Esophagus muscularis mucosa (tissue), 4 donors: Measurements from ENCODE around the gene CCNO. TPM values are rescaled to one million over a fixed set of nuclear protein-coding genes. Genes with fewer than 3 reads are reported as not detected.

Experiments
- DNase-seq: peaks from one replicate; pipeline ENCODE4 v3.0.0-alpha.2; 2017; ENCODE audit errors: extremely low spot score
- H3K27ac ChIP-seq, 4 donors: fragments of 200-600 bp; sonication (generic); replicated peaks in 1 of 4; 1 replicate in 3 of 4; 2 replicates in 1 of 4; pipeline ENCODE4 v1.5.1; 2016 to 2019; ENCODE audit warnings: mild to moderate bottlenecking in 1 of 4
- H3K27me3 ChIP-seq, 4 donors: fragments of 200-600 bp; sonication (generic); one replicate each; pipeline versions ENCODE4 v1.5.1 to v1.6.0; 2016 to 2019
- H3K36me3 ChIP-seq, 4 donors: fragments of 200-600 bp; sonication (generic); one replicate each; pipeline ENCODE4 v1.5.1; 2016 to 2019
- H3K4me1 ChIP-seq, 4 donors: fragments of 200-600 bp; sonication (generic); one replicate each; pipeline ENCODE4 v1.5.1; 2016 to 2019
- H3K4me3 ChIP-seq, 4 donors: fragments of 200-600 bp; sonication (generic); 1 replicate in 2 of 4; 2 replicates in 2 of 4; pipeline ENCODE4 v1.5.1; 2016 to 2019; ENCODE audit warnings: mild to moderate bottlenecking in 4 of 4, moderate library complexity in 1 of 4
- H3K9me3 ChIP-seq, 4 donors: fragments of 200-600 bp; sonication (generic); 1 replicate in 3 of 4; 2 replicates in 1 of 4; pipeline ENCODE4 v1.5.1; 2016 to 2019
- CTCF ChIP-seq, 3 experiments: fragments of 200-600 bp in 2 of 3; fragments of 450-650 bp in 1 of 3; sonication (generic) in 2 of 3; IDR thresholded peaks; one replicate each; pipeline ENCODE4 v1.5.1; 2017 to 2019; ENCODE audit warnings: antibody characterized with exemption in 3 of 3, mild to moderate bottlenecking in 2 of 3, moderate library complexity in 1 of 3
- EP300 ChIP-seq: sonication (generic); formaldehyde crosslinking; IDR thresholded peaks from one replicate; pipeline ENCODE4 v1.6.1; 2017; ENCODE audit warnings: antibody characterized with exemption
- POLR2A ChIP-seq: fragments of 450-650 bp; IDR thresholded peaks from one replicate; pipeline ENCODE4 v1.6.1; 2017; ENCODE audit warnings: antibody characterized with exemption, moderate library complexity, mild to moderate bottlenecking, low read depth
- POLR2AphosphoS5 ChIP-seq, 2 donors: sonication (generic); formaldehyde crosslinking; IDR thresholded peaks; one replicate each; pipeline ENCODE4 v1.6.1; 2017; ENCODE audit warnings: antibody characterized with exemption in 2 of 2
- WGBS: methylation state at CpG from one replicate; pipeline ENCODE4 v1.1.5; 2018; 5-methylcytosine and 5-hydroxymethylcytosine counted together
- intact Hi-C: fragments of 100-400 bp; cut with DNase I; formaldehyde crosslinking; loops from one replicate; pipeline ENCODE4 v1.15.1; 2023
- total RNA-seq, 4 donors: library from RNA; depleted of rRNA; stranded (reverse); fragments of >200 nt; gene quantifications; one replicate each; pipeline versions ENCODE4 v1.1.0 to v1.2.1, GENCODE V29; 2016

The CCNO gene
- total RNA-seq: under 1 TPM in 1 of 4 donors, not detected in 3; 0.19 TPM

- TF ChIP-seq POLR2AphosphoS5 (IDR thresholded peaks at IDR 0.05): peak in 1 of 2 donors; percentile 47
- TF ChIP-seq EP300: no peak
- no peak for TF ChIP-seq POLR2A
- peak in 1 of 3 experiments; percentile 12 for TF ChIP-seq CTCF (IDR thresholded peaks at IDR 0.05)
- intact Hi-C loops: loop anchor here (2.0 kb wide), 1 partner anchor 60 kb away; the partner anchor contains the start of gene CDC20B
- peaks cover 12 to 89% (median 51%) of the 10 kb centered on the region in 4 donors for H3K27me3 ChIP-seq
These were observed at the start of gene CCNO for GRCh38 chr5:55232985-55233928. CCNO (minus strand) TSS chr5:55233608; CDS start chr5:55233523, 85 bp downstream.

GRCh38 chr5:55278778-55279177, 45.4 kb upstream of the CCNO start:
- WGBS: 90% methylated on average over 4 of the region's 4 CpGs
- H3K36me3 ChIP-seq: peaks cover 52 to 100% (median 88%) of the 10 kb centered on the region in 4 donors

More at GRCh38 chr5:55232985-55233928, at the start of gene CCNO:
- WGBS: under 1% methylated on average over 33 of the region's 106 CpGs
- Histone ChIP-seq H3K27ac (peak within 1 kb of the TSS in 1 of 4 donors; percentile 3), H3K36me3 (no peaks in the 10 kb centered on the region), H3K4me3 (peak within 1 kb of the TSS; percentile 57 to 65 (median 60)), H3K4me1 (peaks cover 36 to 42% (median 40%) of the 10 kb centered on the region in 4 donors), H3K9me3 (no peaks in the 10 kb centered on the region)
- DNase-seq: peak; percentile 91

GRCh38 chr5:55276771-55277170, 43.4 kb upstream of the CCNO start:
- WGBS: 83% methylated on average over 1 of the region's 1 CpG
- no peak for TF ChIP-seq EP300
- TF ChIP-seq CTCF (IDR thresholded peaks at IDR 0.05): no peak
- no peak for TF ChIP-seq POLR2A
- TF ChIP-seq POLR2AphosphoS5 (IDR thresholded peaks at IDR 0.05): no peak
- intact Hi-C loops: loop anchor here (10.0 kb wide), 1 partner anchor 678 kb away; no protein-coding TSS in a partner anchor
- no peaks in the 10 kb centered on the region for H3K9me3 ChIP-seq
- DNase-seq: no peak
- H3K4me1 ChIP-seq: no peaks in the 10 kb centered on the region
- H3K27me3 ChIP-seq: no peaks in the 10 kb centered on the region
- H3K4me3 ChIP-seq: no peak overlapping the region
- no peak overlapping the region for H3K27ac ChIP-seq
- H3K36me3 ChIP-seq: peaks cover 60 to 100% (median 91%) of the 10 kb centered on the region in 4 donors

More at GRCh38 chr5:55278778-55279177, 45.4 kb upstream of the CCNO start:
- no peak overlapping the region for H3K27ac ChIP-seq
- DNase-seq: no peak
- H3K4me3 ChIP-seq: no peak overlapping the region
- no peaks in the 10 kb centered on the region for H3K9me3 ChIP-seq
- intact Hi-C loops: loop anchor here (10.0 kb wide), 1 partner anchor 676 kb away; no protein-coding TSS in a partner anchor
- no peak for TF ChIP-seq POLR2AphosphoS5 (IDR thresholded peaks at IDR 0.05)
- TF ChIP-seq EP300: no peak
- TF ChIP-seq CTCF (IDR thresholded peaks at IDR 0.05): no peak
- no peak for TF ChIP-seq POLR2A
- no peaks in the 10 kb centered on the region for H3K4me1 ChIP-seq
- H3K27me3 ChIP-seq: no peaks in the 10 kb centered on the region

- H3K9me3 ChIP-seq: no peaks in the 10 kb centered on the region
- no peak for TF ChIP-seq EP300
- no peak for TF ChIP-seq CTCF (IDR thresholded peaks at IDR 0.05)
- TF ChIP-seq POLR2A: no peak
- no peak for TF ChIP-seq POLR2AphosphoS5 (IDR thresholded peaks at IDR 0.05)
- H3K27me3 ChIP-seq: no peaks in the 10 kb centered on the region
- H3K27ac ChIP-seq: no peak overlapping the region
- H3K36me3 ChIP-seq: peaks cover 60 to 96% (median 79%) of the 10 kb centered on the region in 4 donors
- no peaks in the 10 kb centered on the region for H3K4me1 ChIP-seq
- DNase-seq: no peak
- WGBS: 95% methylated on average over 3 of the region's 3 CpGs
- intact Hi-C loops: no loop called here
- no peak overlapping the region for H3K4me3 ChIP-seq
These were observed 24.9 kb upstream of the CCNO start for GRCh38 chr5:55258339-55258738.
